ENCODE data around the gene CXCL14.

CXCL14 gene

DNA sequence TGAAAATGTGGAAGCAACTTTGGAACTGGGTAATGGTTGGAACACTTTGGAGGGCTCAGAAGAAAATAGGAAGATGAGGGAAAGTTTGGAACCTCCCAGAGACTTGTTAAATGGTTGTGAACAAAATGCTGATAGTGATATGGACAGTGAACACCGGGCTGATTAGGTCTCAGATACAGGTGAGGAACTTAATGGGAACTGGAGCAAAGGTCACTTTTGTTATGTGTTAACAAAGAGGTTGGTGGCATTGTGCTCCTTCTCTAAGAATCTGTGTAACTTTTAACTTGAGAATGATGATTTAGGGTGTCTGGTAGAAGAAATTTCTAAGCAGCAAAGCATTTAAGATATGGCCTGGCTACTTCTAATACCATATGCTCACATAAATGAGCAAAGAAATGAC is 36.4 kb upstream of the CXCL14 start:
- TF ChIP-seq, protein P1, sequence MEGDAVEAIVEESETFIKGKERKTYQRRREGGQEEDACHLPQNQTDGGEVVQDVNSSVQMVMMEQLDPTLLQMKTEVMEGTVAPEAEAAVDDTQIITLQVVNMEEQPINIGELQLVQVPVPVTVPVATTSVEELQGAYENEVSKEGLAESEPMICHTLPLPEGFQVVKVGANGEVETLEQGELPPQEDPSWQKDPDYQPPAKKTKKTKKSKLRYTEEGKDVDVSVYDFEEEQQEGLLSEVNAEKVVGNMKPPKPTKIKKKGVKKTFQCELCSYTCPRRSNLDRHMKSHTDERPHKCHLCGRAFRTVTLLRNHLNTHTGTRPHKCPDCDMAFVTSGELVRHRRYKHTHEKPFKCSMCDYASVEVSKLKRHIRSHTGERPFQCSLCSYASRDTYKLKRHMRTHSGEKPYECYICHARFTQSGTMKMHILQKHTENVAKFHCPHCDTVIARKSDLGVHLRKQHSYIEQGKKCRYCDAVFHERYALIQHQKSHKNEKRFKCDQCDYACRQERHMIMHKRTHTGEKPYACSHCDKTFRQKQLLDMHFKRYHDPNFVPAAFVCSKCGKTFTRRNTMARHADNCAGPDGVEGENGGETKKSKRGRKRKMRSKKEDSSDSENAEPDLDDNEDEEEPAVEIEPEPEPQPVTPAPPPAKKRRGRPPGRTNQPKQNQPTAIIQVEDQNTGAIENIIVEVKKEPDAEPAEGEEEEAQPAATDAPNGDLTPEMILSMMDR (IDR thresholded peaks at IDR 0.05) = no peak

DNA sequence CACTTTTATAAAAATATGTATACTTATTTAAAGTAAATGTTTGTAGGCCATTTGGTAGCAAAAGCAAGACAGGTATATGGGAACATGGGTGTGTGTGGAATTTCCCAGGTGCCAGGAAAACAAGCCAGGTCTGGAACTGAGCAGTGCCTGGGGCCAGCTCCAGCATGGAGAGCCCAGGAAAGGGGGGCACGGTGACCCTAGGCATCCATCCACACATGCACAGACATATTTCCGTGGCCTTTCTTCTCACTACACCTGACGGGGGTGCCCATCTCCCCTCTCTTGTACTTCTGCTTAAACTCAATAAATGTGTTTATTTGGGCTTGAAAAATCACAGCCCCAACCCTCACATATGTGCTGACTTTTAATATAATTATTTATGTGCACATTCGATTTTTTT is 31.2 kb upstream of the CXCL14 start:
- TF ChIP-seq, protein P1 (IDR thresholded peaks at IDR 0.05) = no peak

DNA sequence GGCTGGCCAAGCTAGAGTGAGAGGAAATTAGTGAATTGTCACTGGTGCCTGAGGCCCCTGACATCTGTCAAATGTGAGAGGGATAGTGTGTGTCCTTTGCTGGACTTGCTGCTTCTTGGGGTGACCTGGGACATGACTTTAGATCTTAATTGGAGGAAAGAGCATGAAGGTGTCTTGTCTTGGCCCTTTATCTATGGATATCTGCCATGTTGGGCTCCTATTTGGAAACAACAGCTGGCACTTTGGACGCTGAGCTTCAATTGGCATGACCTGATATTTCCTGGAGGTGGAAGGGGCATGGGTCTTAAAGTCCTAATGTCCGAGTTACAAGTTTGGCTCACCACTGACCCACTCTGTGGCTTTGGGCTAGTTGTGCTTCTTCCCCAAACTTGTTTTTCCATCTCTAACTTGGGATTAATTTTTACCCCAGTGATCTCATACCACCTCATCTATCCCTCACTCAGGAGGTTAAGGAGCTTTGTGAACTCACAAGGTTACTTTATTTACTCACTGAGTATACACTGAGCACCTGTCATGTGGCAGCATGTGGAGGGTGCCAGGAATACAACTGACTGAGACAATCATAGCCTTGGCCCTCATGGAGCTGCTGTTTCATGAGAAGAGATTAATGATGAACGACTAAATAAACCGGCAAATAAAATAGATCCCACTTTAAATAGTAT is 30.1 kb upstream of the CXCL14 start:
- TF ChIP-seq, protein P1 (IDR thresholded peaks at IDR 0.05) = no peak

DNA sequence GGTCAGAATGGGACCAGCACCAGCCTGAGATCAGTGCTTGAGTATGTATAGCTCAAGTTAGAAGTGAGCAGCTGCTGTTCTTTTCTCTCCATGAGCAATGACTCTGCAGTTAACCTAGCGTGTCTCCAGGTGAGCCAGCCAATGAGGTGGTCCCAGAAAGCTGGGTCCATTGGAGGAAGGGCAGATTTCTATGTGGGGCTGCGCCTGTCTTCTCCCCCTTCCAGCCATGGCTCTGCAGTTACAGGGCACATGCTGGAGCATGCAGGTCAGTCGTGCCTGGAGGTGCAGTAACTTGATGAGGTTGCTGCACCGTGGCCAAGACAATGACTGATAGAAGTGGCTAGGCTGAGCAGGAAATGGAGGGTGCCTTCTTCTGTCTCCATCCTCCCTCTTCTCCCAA is 29.6 kb upstream of the CXCL14 start:
- TF ChIP-seq, protein P1 (IDR thresholded peaks at IDR 0.05) = no peak

DNA sequence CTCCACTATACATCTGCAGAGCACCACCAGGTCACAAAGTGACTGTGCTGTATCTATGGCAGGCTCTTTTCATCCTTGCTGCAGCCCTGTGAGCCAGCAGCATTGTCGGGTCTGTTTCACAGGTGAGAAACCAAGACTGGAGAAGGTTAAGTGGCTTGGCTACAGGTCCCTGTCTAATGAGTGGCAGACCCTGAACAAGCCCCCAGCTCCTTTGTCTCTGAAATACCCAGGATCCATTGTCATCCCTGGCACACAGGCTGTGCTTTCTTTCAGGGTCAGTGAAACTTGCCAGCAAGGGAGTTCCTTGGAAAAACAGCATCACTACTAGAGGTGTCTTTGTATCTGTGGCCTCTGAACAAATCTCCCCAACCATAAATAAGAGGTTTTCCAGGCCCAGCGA is 27.6 kb upstream of the CXCL14 start:
- TF ChIP-seq, protein P1 (IDR thresholded peaks at IDR 0.05) = no peak

DNA sequence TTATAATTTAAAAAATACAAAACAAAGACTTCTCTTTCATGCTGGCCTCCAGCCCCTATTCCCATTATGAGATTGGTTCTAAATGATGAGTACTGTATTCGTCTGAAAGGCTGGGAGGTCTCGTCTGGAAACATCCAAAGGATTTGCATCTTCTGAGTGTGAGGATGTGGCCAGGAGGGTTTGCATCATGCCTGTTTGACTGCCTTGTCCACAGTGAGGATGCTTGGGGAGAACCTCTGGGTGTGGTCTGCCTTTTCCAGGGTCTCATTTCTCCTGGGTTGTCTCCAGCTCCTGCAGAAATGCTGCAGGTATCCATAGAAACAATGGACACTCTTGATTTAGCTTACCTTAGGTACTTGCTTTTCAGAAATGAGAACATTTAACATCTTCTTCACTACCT is 26.4 kb upstream of the CXCL14 start:
- TF ChIP-seq, protein P1 (IDR thresholded peaks at IDR 0.05) = no peak

DNA sequence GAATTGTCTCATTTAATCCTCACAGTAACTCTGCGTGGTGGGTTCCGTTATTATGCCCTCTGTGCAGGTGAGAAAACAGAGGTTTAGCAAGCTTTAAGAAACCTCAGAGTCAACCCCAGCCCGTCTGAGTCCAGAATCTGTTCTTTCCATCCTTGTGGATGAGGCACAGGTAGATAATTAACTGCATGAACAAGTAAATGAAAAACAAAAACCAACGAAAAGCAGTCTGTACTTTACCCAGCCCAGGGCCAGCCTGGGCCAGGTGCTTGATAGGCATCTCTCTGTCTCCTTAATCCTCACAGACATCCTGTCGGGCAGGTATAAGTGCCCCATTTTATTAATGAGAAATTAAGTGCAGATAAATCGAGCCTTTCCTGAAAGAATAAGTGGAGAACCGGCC is 25.3 kb upstream of the CXCL14 start:
- TF ChIP-seq, protein P1 (IDR thresholded peaks at IDR 0.05) = no peak

All from LNCAP (cell line).